NCI-H1048 (cell line): ENCODE measurements around the gene PTRH1.
"Not testable (repeated sequence)": the region's sequence is repeated elsewhere in the genome, so short reads cannot be mapped to it uniquely, and the experiment has no call there.

ENCODE experiments used
- DNase-seq: peaks from one replicate; lab custom pipeline; 2025; lab: John Stamatoyannopoulos, UW

Gene PTRH1

GRCh38 chr9:127715470-127716337 is at the start of gene PTRH1, which contains the start of gene TTC16:
Gene PTRH1, minus strand, starts transcription at chr9:127715663. Its CDS starts 24 bp downstream, at chr9:127715639.
Gene TTC16, plus strand, starts transcription at chr9:127716079. Its CDS starts 67 bp downstream, at chr9:127716146.
- peak; percentile 85 for DNase-seq

GRCh38 chr9:127763918-127764384 is 48.5 kb upstream of the PTRH1 start:
- no peak for DNase-seq

GRCh38 chr9:127762111-127762676 is 46.7 kb upstream of the PTRH1 start:
- no peak for DNase-seq

- no peak for DNase-seq
These were observed 46.1 kb upstream of the PTRH1 start for GRCh38 chr9:127761491-127761956.

- DNase-seq, result no peak
These were observed 45.6 kb upstream of the PTRH1 start for GRCh38 chr9:127761061-127761460.

- DNase-seq, result no peak
These were observed 43.4 kb upstream of the PTRH1 start for GRCh38 chr9:127758843-127759242.

- not testable (repeated sequence) for DNase-seq
These were observed 41.3 kb upstream of the PTRH1 start for GRCh38 chr9:127756776-127757175.

- no peak for DNase-seq
These were observed 40.8 kb upstream of the PTRH1 start for GRCh38 chr9:127756233-127756632.

GRCh38 chr9:127755061-127756060 is 39.9 kb upstream of the PTRH1 start:
- DNase-seq, result no peak

GRCh38 chr9:127754099-127755060 is 38.9 kb upstream of the PTRH1 start:
- no peak for DNase-seq

GRCh38 chr9:127753622-127754021 is 38.2 kb upstream of the PTRH1 start:
- no peak for DNase-seq

GRCh38 chr9:127753148-127753547 is 37.7 kb upstream of the PTRH1 start:
- DNase-seq, result no peak

- no peak for DNase-seq
These were observed 36.0 kb upstream of the PTRH1 start for GRCh38 chr9:127751269-127752054.

- no peak for DNase-seq
These were observed 33.8 kb upstream of the PTRH1 start for GRCh38 chr9:127749090-127749787.

GRCh38 chr9:127746959-127747569 is 31.6 kb upstream of the PTRH1 start:
- no peak for DNase-seq

GRCh38 chr9:127744398-127745110 is 29.1 kb upstream of the PTRH1 start:
- no peak for DNase-seq

- DNase-seq, result peak; percentile 21
These were observed 27.1 kb upstream of the PTRH1 start for GRCh38 chr9:127742435-127743088.
